HG02642 (cell line): ENCODE data around the gene MLXIP.
"Not testable (repeated sequence)": the region's sequence is repeated elsewhere in the genome, so short reads cannot be mapped to it uniquely, and the experiment has no call there.

Source experiments
- ATAC-seq: cut with Tn5 transposase; IDR thresholded peaks from one replicate; pipeline ENCODE4 v1.9.1; 2021; ENCODE audit warnings: mild to moderate bottlenecking; ENCODE audit not compliant: unreplicated experiment, poor library complexity

The MLXIP gene

GRCh38 chr12:122093098-122093883 lies 14.7 kb downstream of the MLXIP start:
- ATAC-seq, result no peak

- ATAC-seq, result no peak
These were observed 15.7 kb downstream of the MLXIP start for GRCh38 chr12:122094137-122094734.

GRCh38 chr12:122094735-122095631 lies 16.4 kb downstream of the MLXIP start:
- no peak for ATAC-seq

- no peak for ATAC-seq
These were observed 17.5 kb downstream of the MLXIP start for GRCh38 chr12:122096014-122096413.

GRCh38 chr12:122096591-122097149 lies 18.1 kb downstream of the MLXIP start:
- ATAC-seq, result no peak

GRCh38 chr12:122097584-122097926 lies 19.0 kb downstream of the MLXIP start:
- no peak for ATAC-seq

- no peak for ATAC-seq
These were observed 19.6 kb downstream of the MLXIP start for GRCh38 chr12:122097927-122098756.

GRCh38 chr12:122099280-122099749 lies 20.8 kb downstream of the MLXIP start:
- no peak for ATAC-seq

- ATAC-seq, result no peak
These were observed 21.3 kb downstream of the MLXIP start for GRCh38 chr12:122099856-122100255.

GRCh38 chr12:122100568-122100967 lies 22.0 kb downstream of the MLXIP start:
- ATAC-seq, result no peak

GRCh38 chr12:122102331-122102730 lies 23.8 kb downstream of the MLXIP start:
- ATAC-seq, result no peak

- ATAC-seq, result no peak
These were observed 26.3 kb downstream of the MLXIP start for GRCh38 chr12:122104844-122105243.

- ATAC-seq, result not testable (repeated sequence)
These were observed 26.9 kb downstream of the MLXIP start for GRCh38 chr12:122105496-122105895.

- no peak for ATAC-seq
These were observed 28.3 kb downstream of the MLXIP start for GRCh38 chr12:122106843-122107242.

GRCh38 chr12:122107261-122107660 lies 28.7 kb downstream of the MLXIP start:
- ATAC-seq, result no peak

- ATAC-seq, result no peak
These were observed 32.6 kb downstream of the MLXIP start for GRCh38 chr12:122111089-122111641.

GRCh38 chr12:122116707-122117535 lies 38.4 kb downstream of the MLXIP start:
- no peak for ATAC-seq

GRCh38 chr12:122117979-122118378 lies 39.4 kb downstream of the MLXIP start:
- ATAC-seq, result no peak

GRCh38 chr12:122121341-122121740 lies 42.8 kb downstream of the MLXIP start:
- not testable (repeated sequence) for ATAC-seq
